ENCODE results near the gene DHTKD1. TPM values are rescaled to one million over a fixed set of nuclear protein-coding genes. Genes with fewer than 3 reads are reported as not detected.

The DHTKD1 gene
- total and polyA plus RNA-seq, 2 of the 4 experiments (the other 2 are of a cell fraction), result 13.9 to 20.3 TPM

DNA sequence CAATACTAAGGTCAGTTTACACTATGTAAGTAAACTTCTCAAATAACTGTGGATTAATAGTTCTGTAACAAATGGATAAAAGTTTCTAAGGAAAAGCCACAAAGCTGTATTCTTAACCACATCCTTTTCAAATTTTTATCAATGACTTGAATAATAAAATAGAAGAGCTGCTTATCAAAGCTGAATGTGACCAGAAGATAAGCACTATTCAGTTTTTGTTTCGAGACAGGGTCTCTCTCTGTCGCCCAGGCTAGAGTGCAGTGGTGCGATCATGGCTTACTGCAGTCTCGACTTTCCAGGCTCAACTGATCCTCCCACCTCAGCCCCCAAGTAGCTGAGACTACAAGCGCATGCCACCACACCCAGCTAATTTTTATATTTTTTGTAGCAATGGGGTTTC, 43.2 kb upstream of the DHTKD1 start:
- no peak overlapping the region for H4K8ac ChIP-seq (ENCODE audit: low read depth in 2 of 2, low read length in 2 of 2)
- no peak overlapping the region for H3K9ac ChIP-seq (ENCODE audit: low read depth, low read length)
- TF ChIP-seq MAFK (IDR thresholded peaks at IDR 0.05; ENCODE audit: low read depth, low read length), result no peak
- TF ChIP-seq RCOR1 (IDR thresholded peaks at IDR 0.05; ENCODE audit: insufficient replicate concordance, low read length), result no peak
- TF ChIP-seq FOS (IDR thresholded peaks at IDR 0.05; ENCODE audit: low read depth, low read length), result no peak
- no peak for TF ChIP-seq RFX5 (IDR thresholded peaks at IDR 0.05; ENCODE audit: low read depth, low read length)
- TF ChIP-seq, protein P1, sequence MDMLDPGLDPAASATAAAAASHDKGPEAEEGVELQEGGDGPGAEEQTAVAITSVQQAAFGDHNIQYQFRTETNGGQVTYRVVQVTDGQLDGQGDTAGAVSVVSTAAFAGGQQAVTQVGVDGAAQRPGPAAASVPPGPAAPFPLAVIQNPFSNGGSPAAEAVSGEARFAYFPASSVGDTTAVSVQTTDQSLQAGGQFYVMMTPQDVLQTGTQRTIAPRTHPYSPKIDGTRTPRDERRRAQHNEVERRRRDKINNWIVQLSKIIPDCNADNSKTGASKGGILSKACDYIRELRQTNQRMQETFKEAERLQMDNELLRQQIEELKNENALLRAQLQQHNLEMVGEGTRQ (IDR thresholded peaks at IDR 0.05; ENCODE audit: low read depth, low read length), result no peak
- H2AFZ ChIP-seq (replicated peaks; ENCODE audit: low read length, poor library complexity), result no peak overlapping the region
- POLR2A ChIA-PET (ENCODE audit: unreplicated experiment), result no interaction called here
- CTCF ChIA-PET, result interaction anchor here (0.5 to 1.2 kb wide), 5 partner anchors 8 to 25 kb away, joined by 3 to 8 read pairs (median 3); no protein-coding TSS in a partner anchor
- no peaks in the 10 kb centered on the region for H3K27me3 ChIP-seq (ENCODE audit: control insufficient read depth, insufficient read depth, low read length)
- dilution Hi-C loops (cut with HindIII; ENCODE audit: low sequenced_read_pairs, unreplicated experiment), result no loop called here
- no peak overlapping the region for H3K4ac ChIP-seq (ENCODE audit: low read depth, low read length)
- no peak overlapping the region for H2AK5ac ChIP-seq (ENCODE audit: low read depth, low read length)
- H2BK120ac ChIP-seq (ENCODE audit: low read depth, low read length), result no peak overlapping the region
- H3K27ac ChIP-seq (ENCODE audit: insufficient read depth, low read length), result no peak overlapping the region
- intact Hi-C loops (cut with micrococcal nuclease), result no loop called here
- H2BK5ac ChIP-seq (ENCODE audit: low read depth, low read length, poor library complexity, severe bottlenecking), result no peak overlapping the region
- WGBS, 2 experiments (ENCODE audit: extremely low coverage in 2 of 2, insufficient read length in 1 of 2), result 100% methylated on average over 3 of the region's 5 CpGs; no CpG with 5 or more reads in 1 of the 2 experiments
- no peak overlapping the region for H2AK9ac ChIP-seq (replicated peaks; ENCODE audit: low read depth, low read length, poor library complexity)
- no peak overlapping the region for H4K5ac ChIP-seq (ENCODE audit: low read depth, low read length)
- in situ Hi-C loops (cut with MboI; ENCODE audit: low sequenced_read_pairs), result no loop called here
- no peak overlapping the region for H3K4me3 ChIP-seq (ENCODE audit: insufficient read depth, low read depth, low read length)
- peaks cover 7% of the 10 kb centered on the region; the same call in 1 of the 2 replicates for H4K20me1 ChIP-seq (ENCODE audit: insufficient read depth, low read length)
- no peak overlapping the region for H3K14ac ChIP-seq (replicated peaks; ENCODE audit: low read depth, low read length)
- H3K9me1 ChIP-seq (ENCODE audit: insufficient read depth, low read length), result no peaks in the 10 kb centered on the region
- H3K4me2 ChIP-seq (ENCODE audit: low read depth, low read length), result no peak overlapping the region
- BruUV-seq (replicated peaks), result no TSS peak
- no peaks in the 10 kb centered on the region for H3K9me3 ChIP-seq (ENCODE audit: control insufficient read depth, insufficient read depth, low read length)
- no peaks in the 10 kb centered on the region for H3K4me1 ChIP-seq (ENCODE audit: control insufficient read depth, insufficient read depth, low read length)
- no peak overlapping the region for H3K23ac ChIP-seq (ENCODE audit: low read depth, low read length)
- no peak overlapping the region for H3K56ac ChIP-seq (ENCODE audit: extremely low read depth, insufficient read depth, low read length)
- ATAC-seq (ENCODE audit: low read depth), result no peak
- no peak overlapping the region for H3K18ac ChIP-seq (ENCODE audit: low read depth, low read length)
- H3K36me3 ChIP-seq (ENCODE audit: control insufficient read depth, insufficient read depth, low read length), result peaks cover 10% of the 10 kb centered on the region
- DNase-seq, result no peak
- peaks cover 28 to 51% of the 10 kb centered on the region in 2 experiments for H3K79me1 ChIP-seq (ENCODE audit: low read depth in 1 of 2, low read length in 2 of 2)
- no peak overlapping the region for H4K91ac ChIP-seq (ENCODE audit: insufficient read depth, low read depth, low read length)
- H2BK20ac ChIP-seq (ENCODE audit: low read depth, low read length), result no peak overlapping the region
- no peak overlapping the region for H2BK15ac ChIP-seq (ENCODE audit: low read depth, low read length)

All from IMR-90 (cell line).